Sigmoid colon (tissue), 7 donors: ENCODE results near the gene MAS1L. TPM values are rescaled to one million over a fixed set of nuclear protein-coding genes. Genes with fewer than 3 reads are reported as not detected.

Source experiments
- DNase-seq: peaks from one replicate; pipeline ENCODE4 v3.0.0-alpha.2; 2019
- H3K27ac ChIP-seq, 4 donors: fragments of 200-600 bp; sonication (generic); one replicate each; pipeline ENCODE4 v1.5.1; 2016 to 2019; ENCODE audit warnings: mild to moderate bottlenecking in 1 of 4
- H3K27me3 ChIP-seq, 3 donors: fragments of 200-600 bp; sonication (generic); one replicate each; pipeline ENCODE4 v1.5.1; 2019; ENCODE audit warnings: mild to moderate bottlenecking in 1 of 3
- H3K36me3 ChIP-seq, 4 donors: fragments of 200-600 bp; sonication (generic); one replicate each; pipeline ENCODE4 v1.5.1; 2016 to 2019
- H3K4me1 ChIP-seq, 4 donors: fragments of 200-600 bp; sonication (generic); one replicate each; pipeline ENCODE4 v1.5.1; 2017 to 2019
- H3K4me3 ChIP-seq, 4 donors: fragments of 200-600 bp; sonication (generic); one replicate each; pipeline ENCODE4 v1.5.1; 2017 to 2019; ENCODE audit warnings: mild to moderate bottlenecking in 2 of 4, moderate library complexity in 1 of 4
- H3K9me3 ChIP-seq, 4 donors: fragments of 200-600 bp in 3 of 4; sonication (generic) in 3 of 4; one replicate each; pipeline versions ENCODE4 v1.5.1 to v1.6.1; 2013 to 2019
- EP300 ChIP-seq, 4 donors: sonication (generic); formaldehyde crosslinking; IDR thresholded peaks; one replicate each; pipeline ENCODE4 v1.6.1; 2017; ENCODE audit warnings: antibody characterized with exemption in 4 of 4
- POLR2A ChIP-seq, 2 donors: fragments of 450-650 bp; IDR thresholded peaks; one replicate each; pipeline ENCODE4 v1.6.1; 2016; ENCODE audit warnings: antibody characterized with exemption in 2 of 2, mild to moderate bottlenecking in 2 of 2, moderate library complexity in 2 of 2
- POLR2AphosphoS5 ChIP-seq, 4 donors: sonication (generic); formaldehyde crosslinking; IDR thresholded peaks; one replicate each; pipeline ENCODE4 v1.6.1; 2017; ENCODE audit warnings: antibody characterized with exemption in 4 of 4
- WGBS, 2 donors: extraction: QIAGEN DNeasy Blood & Tissue Kit; methylation state at CpG; one replicate each; pipeline ENCODE4 v1.1.7; 2013; 5-methylcytosine and 5-hydroxymethylcytosine counted together
- intact Hi-C: fragments of 100-400 bp; cut with DNase I; formaldehyde crosslinking; loops from one replicate; pipeline ENCODE4 v1.15.1; 2023
- polyA plus RNA-seq, 3 donors: library from polyadenylated mRNA; stranded (reverse); fragments of 200-250 nt; gene quantifications; one replicate each; pipeline ENCODE4 v1.2.3, GENCODE V29; 2013
- total RNA-seq, 4 donors: library from RNA; depleted of rRNA; stranded (reverse); fragments of >200 nt; gene quantifications; one replicate each; pipeline ENCODE4 v1.1.0, GENCODE V29; 2016
- TF ChIP-seq, protein P1 (sequence below), 4 experiments: fragments of 450-650 bp in 3 of 4; fragments of 200-600 bp in 1 of 4; IDR thresholded peaks; one replicate each; pipeline ENCODE4 v1.5.1; 2016 to 2019; ENCODE audit warnings: antibody characterized with exemption in 4 of 4, mild to moderate bottlenecking in 3 of 4, moderate library complexity in 2 of 4
- donor health status: healthy with polysubstance abuse.
- donor health status: Bipolar disorder and iron deficiency.
- donor health status: healthy.

The MAS1L gene, protein sequence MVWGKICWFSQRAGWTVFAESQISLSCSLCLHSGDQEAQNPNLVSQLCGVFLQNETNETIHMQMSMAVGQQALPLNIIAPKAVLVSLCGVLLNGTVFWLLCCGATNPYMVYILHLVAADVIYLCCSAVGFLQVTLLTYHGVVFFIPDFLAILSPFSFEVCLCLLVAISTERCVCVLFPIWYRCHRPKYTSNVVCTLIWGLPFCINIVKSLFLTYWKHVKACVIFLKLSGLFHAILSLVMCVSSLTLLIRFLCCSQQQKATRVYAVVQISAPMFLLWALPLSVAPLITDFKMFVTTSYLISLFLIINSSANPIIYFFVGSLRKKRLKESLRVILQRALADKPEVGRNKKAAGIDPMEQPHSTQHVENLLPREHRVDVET
- not detected for total RNA-seq
- polyA plus RNA-seq, result not detected

DNA sequence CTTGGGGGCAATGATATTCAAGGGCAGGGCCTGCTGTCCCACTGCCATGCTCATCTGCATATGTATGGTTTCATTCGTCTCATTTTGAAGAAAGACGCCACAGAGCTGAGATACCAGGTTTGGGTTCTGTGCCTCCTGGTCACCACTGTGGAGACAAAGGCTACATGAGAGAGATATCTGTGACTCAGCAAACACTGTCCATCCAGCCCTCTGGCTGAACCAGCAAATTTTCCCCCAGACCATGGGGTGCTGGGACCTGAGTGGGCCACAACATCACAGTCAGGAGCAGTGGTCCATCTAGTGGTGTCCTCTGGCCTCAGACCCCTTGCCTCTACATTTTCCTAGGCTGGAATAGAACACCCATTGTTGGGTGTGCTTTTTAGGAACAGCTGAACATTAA is at the start of gene MAS1L:
Gene MAS1L (minus strand): TSS at position 297 of the 400 bp plus-strand sequence. CDS start 54 bp downstream, at position 243.
- no peak within 1 kb of the TSS for H3K27ac ChIP-seq
- no peaks in the 10 kb centered on the region for H3K9me3 ChIP-seq
- TF ChIP-seq EP300 (IDR thresholded peaks at IDR 0.05) (no peak), POLR2AphosphoS5 (IDR thresholded peaks at IDR 0.05) (no peak), POLR2A (IDR thresholded peaks at IDR 0.05) (no peak)
- TF ChIP-seq, protein P1, sequence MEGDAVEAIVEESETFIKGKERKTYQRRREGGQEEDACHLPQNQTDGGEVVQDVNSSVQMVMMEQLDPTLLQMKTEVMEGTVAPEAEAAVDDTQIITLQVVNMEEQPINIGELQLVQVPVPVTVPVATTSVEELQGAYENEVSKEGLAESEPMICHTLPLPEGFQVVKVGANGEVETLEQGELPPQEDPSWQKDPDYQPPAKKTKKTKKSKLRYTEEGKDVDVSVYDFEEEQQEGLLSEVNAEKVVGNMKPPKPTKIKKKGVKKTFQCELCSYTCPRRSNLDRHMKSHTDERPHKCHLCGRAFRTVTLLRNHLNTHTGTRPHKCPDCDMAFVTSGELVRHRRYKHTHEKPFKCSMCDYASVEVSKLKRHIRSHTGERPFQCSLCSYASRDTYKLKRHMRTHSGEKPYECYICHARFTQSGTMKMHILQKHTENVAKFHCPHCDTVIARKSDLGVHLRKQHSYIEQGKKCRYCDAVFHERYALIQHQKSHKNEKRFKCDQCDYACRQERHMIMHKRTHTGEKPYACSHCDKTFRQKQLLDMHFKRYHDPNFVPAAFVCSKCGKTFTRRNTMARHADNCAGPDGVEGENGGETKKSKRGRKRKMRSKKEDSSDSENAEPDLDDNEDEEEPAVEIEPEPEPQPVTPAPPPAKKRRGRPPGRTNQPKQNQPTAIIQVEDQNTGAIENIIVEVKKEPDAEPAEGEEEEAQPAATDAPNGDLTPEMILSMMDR (IDR thresholded peaks at IDR 0.05), result no peak
- WGBS, 2 donors, result 85 to 90% methylated on average over 2 of the region's 2 CpGs
- H3K4me1 ChIP-seq, result no peaks in the 10 kb centered on the region
- H3K4me3 ChIP-seq, result no peak within 1 kb of the TSS
- intact Hi-C loops, result no loop called here
- H3K27me3 ChIP-seq, result no peaks in the 10 kb centered on the region
- no peak for DNase-seq
- H3K36me3 ChIP-seq, result no peaks in the 10 kb centered on the region

DNA sequence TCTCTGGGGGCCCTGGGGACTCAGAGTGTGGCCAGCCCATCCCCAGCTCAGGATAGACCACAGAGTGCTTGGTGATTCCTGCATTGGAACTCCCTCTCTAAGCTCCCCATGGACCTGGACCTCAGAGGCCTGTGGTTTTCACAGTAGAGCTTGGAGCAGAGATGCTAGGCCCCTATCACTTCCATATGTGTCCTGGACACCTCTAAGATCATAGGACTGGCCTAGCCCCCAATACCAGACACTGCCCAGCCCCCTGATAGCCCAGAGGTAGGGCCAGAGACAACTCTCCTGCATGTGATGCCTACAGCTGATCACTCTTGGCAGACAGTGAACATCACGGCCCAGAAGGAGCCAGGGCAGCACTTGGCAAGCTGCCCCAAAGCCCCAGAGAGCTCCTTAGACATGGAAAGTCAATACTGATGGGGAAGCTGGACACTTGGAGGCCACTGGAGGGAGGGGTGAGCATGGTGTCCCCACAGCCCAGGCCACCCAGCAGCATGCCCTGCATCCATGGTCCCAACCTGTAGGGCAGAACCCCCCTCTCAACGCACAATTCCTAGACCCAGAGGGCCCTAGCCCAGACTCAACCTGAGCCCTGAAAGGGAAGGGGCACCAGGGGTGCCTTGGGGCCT is 44.7 kb upstream of the MAS1L start:
- no peaks in the 10 kb centered on the region for H3K27me3 ChIP-seq
- no peak overlapping the region for H3K27ac ChIP-seq
- no peaks in the 10 kb centered on the region for H3K4me1 ChIP-seq
- H3K9me3 ChIP-seq, result no peaks in the 10 kb centered on the region
- H3K36me3 ChIP-seq, result no peaks in the 10 kb centered on the region
- TF ChIP-seq, protein P1 (IDR thresholded peaks at IDR 0.05), result no peak
- no peak for TF ChIP-seq POLR2A (IDR thresholded peaks at IDR 0.05)
- no peak for TF ChIP-seq POLR2AphosphoS5 (IDR thresholded peaks at IDR 0.05)
- no peak for TF ChIP-seq EP300 (IDR thresholded peaks at IDR 0.05)
- H3K4me3 ChIP-seq, result no peak overlapping the region
- DNase-seq, result no peak
- intact Hi-C loops, result no loop called here
- 32 to 74% methylated on average over 2 of the region's 2 CpGs for WGBS, 2 donors

DNA sequence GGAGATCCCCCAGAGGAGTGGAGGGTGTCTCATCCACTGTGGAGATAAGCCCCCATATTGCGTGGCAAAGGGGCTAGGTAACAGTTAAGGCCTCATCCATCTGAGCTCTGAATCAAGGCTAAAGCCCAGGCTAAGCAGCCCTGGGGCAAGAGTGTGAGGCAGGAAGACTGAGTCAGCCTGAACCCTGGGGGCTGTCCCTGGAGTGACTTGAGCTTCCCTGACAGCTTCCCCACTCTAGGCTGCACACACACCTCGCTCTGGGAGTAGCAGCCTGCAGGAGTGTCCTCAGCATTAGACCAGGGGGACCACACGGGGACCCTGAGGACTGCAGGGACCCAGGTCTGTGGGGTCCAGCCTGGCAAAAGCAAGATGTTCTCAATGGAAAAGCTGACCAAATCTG is 43.9 kb upstream of the MAS1L start:
- 55 to 67% methylated on average over 3 of the region's 3 CpGs for WGBS, 2 donors
- Histone ChIP-seq H3K9me3 (no peaks in the 10 kb centered on the region), H3K4me1 (no peaks in the 10 kb centered on the region), H3K27ac (no peak overlapping the region), H3K27me3 (no peaks in the 10 kb centered on the region), H3K4me3 (no peak overlapping the region), H3K36me3 (no peaks in the 10 kb centered on the region)
- intact Hi-C loops, result no loop called here
- no peak for TF ChIP-seq POLR2A (IDR thresholded peaks at IDR 0.05)
- TF ChIP-seq EP300 (IDR thresholded peaks at IDR 0.05), result no peak
- no peak for TF ChIP-seq POLR2AphosphoS5 (IDR thresholded peaks at IDR 0.05)
- TF ChIP-seq, protein P1 (IDR thresholded peaks at IDR 0.05), result no peak
- DNase-seq, result no peak

DNA sequence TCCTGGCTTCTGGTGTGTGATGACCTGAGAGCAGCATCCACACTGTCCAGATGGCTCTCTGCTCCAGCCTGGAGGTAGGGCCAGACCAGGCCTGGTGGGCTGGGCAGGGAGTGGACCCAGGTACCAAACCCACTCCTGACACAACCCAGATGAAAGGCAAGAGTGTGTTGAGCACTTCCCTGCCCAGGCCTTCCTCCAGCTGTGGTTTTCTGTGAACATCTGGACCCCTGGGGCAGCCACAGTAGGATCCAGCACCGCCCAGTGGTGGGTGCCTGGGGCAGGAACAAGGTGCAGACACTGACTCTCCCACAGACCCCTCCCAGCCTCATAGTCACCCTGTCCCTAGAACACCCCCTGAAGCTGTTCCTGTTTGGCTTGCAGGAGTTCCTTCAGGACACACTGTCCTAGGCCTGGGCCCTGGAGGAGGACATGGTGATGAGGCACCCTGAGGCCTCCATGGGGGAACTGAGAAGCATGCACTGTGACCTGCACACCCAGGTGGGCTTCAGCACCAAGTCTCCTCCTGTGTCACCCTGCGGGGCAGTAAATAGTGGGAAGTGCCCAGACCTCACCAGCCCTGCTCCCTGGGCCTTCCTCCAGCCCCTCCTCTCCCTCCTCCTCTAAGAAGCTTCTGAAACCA is 43.0 kb upstream of the MAS1L start:
- no peak overlapping the region for H3K27ac ChIP-seq
- H3K36me3 ChIP-seq, result no peaks in the 10 kb centered on the region
- H3K9me3 ChIP-seq, result no peaks in the 10 kb centered on the region
- no peak overlapping the region for H3K4me3 ChIP-seq
- WGBS, 2 donors, result 83 to 87% methylated on average over 2 of the region's 2 CpGs
- no peaks in the 10 kb centered on the region for H3K27me3 ChIP-seq
- TF ChIP-seq EP300 (IDR thresholded peaks at IDR 0.05), result no peak
- TF ChIP-seq, protein P1 (IDR thresholded peaks at IDR 0.05), result no peak
- TF ChIP-seq POLR2AphosphoS5 (IDR thresholded peaks at IDR 0.05), result no peak
- TF ChIP-seq POLR2A (IDR thresholded peaks at IDR 0.05), result no peak
- no peak for DNase-seq
- intact Hi-C loops, result no loop called here
- no peaks in the 10 kb centered on the region for H3K4me1 ChIP-seq
